Measurements from ENCODE around the gene NDC80. TPM values are rescaled to one million over a fixed set of nuclear protein-coding genes. Genes with fewer than 3 reads are reported as not detected.

NDC80 gene
- total RNA-seq, 1 donor from 2014 or later: 3.5 TPM

- Mint-ChIP-seq H3K27ac (ENCODE audit: unreplicated experiment) (no peak overlapping the region), H3K9me3 (ENCODE audit: unreplicated experiment) (no peaks in the 10 kb centered on the region), H3K27me3 (ENCODE audit: low read depth, unreplicated experiment) (no peaks in the 10 kb centered on the region), H3K4me1 (ENCODE audit: low read depth, unreplicated experiment) (peaks cover 12% of the 10 kb centered on the region), H3K36me3 (ENCODE audit: low read depth, unreplicated experiment) (peaks cover 4% of the 10 kb centered on the region), H3K4me3 (ENCODE audit: unreplicated experiment) (no peak overlapping the region)
- H3K9ac ChIP-seq (ENCODE audit: low read length): no peak overlapping the region
- H3K36me3 ChIP-seq (ENCODE audit: insufficient read depth, low read length): no peaks in the 10 kb centered on the region
- H4K20me1 ChIP-seq (ENCODE audit: insufficient read depth, low read length): no peaks in the 10 kb centered on the region
- H3K27ac ChIP-seq (ENCODE audit: low read depth, low read length): no peak overlapping the region
- TF ChIP-seq CTCF (IDR thresholded peaks at IDR 0.05; ENCODE audit: insufficient read depth, low read depth, low read length): no peak
- DNase-seq (ENCODE audit: low read depth) (no peak), FAIRE-seq (no peak)
- H3K79me2 ChIP-seq (ENCODE audit: insufficient read depth, low read length): peaks cover 54% of the 10 kb centered on the region
- H3K4me2 ChIP-seq (ENCODE audit: low read length): no peak overlapping the region
- no peaks in the 10 kb centered on the region for H3K27me3 ChIP-seq (ENCODE audit: insufficient read depth, low read length)
- H2AFZ ChIP-seq (ENCODE audit: low read depth, low read length): no peak overlapping the region
- H3K4me3 ChIP-seq (ENCODE audit: insufficient read depth, low read depth, low read length): no peak overlapping the region
- peaks cover 11% of the 10 kb centered on the region for H3K4me1 ChIP-seq (ENCODE audit: insufficient read depth, low read length)
- no peaks in the 10 kb centered on the region for H3K9me3 ChIP-seq (ENCODE audit: insufficient read depth, low read depth, low read length)
These were observed 2.8 kb upstream of the NDC80 start for GRCh38 chr18:2568605-2569004.

- no peaks in the 10 kb centered on the region for H3K27me3 ChIP-seq (ENCODE audit: insufficient read depth, low read length)
- no peak overlapping the region for H2AFZ ChIP-seq (ENCODE audit: low read depth, low read length)
- peaks cover 64% of the 10 kb centered on the region for H3K79me2 ChIP-seq (ENCODE audit: insufficient read depth, low read length)
These were observed 1.8 kb upstream of the NDC80 start for GRCh38 chr18:2569338-2570207.

More at GRCh38 chr18:2569338-2570207, 1.8 kb upstream of the NDC80 start:
- no peaks in the 10 kb centered on the region for H4K20me1 ChIP-seq (ENCODE audit: insufficient read depth, low read length)
- FAIRE-seq: no peak
- H3K36me3 Mint-ChIP-seq (ENCODE audit: low read depth, unreplicated experiment): peaks cover 4% of the 10 kb centered on the region
- H3K27ac Mint-ChIP-seq (ENCODE audit: unreplicated experiment): no peak overlapping the region
- no peak overlapping the region for H3K27ac ChIP-seq (ENCODE audit: low read depth, low read length)
- no peaks in the 10 kb centered on the region for H3K9me3 ChIP-seq (ENCODE audit: insufficient read depth, low read depth, low read length)
- H3K4me1 Mint-ChIP-seq (ENCODE audit: low read depth, unreplicated experiment): peaks cover 12% of the 10 kb centered on the region
- no peaks in the 10 kb centered on the region for H3K9me3 Mint-ChIP-seq (ENCODE audit: unreplicated experiment)
- DNase-seq (ENCODE audit: low read depth): no peak
- peaks cover 15% of the 10 kb centered on the region for H3K4me1 ChIP-seq (ENCODE audit: insufficient read depth, low read length)
- H3K4me2 ChIP-seq (ENCODE audit: low read length): peak overlapping the region; percentile 96
- peak overlapping the region; percentile 100 for H3K4me3 Mint-ChIP-seq (ENCODE audit: unreplicated experiment)
- H3K36me3 ChIP-seq (ENCODE audit: insufficient read depth, low read length): no peaks in the 10 kb centered on the region
- no peaks in the 10 kb centered on the region for H3K27me3 Mint-ChIP-seq (ENCODE audit: low read depth, unreplicated experiment)
- peak overlapping the region; percentile 99 for H3K4me3 ChIP-seq (ENCODE audit: insufficient read depth, low read depth, low read length)
- peak overlapping the region; percentile 98 for H3K9ac ChIP-seq (ENCODE audit: low read length)
- no peak for TF ChIP-seq EZH2 (IDR thresholded peaks at IDR 0.05; ENCODE audit: insufficient read depth, low read length)
- no peak for TF ChIP-seq CTCF (IDR thresholded peaks at IDR 0.05; ENCODE audit: insufficient read depth, low read depth, low read length)

Measured in astrocyte (in vitro differentiated cells and primary cell).